SK-N-SH (cell line): ENCODE results near the gene ACTL8. TPM values are rescaled to one million over a fixed set of nuclear protein-coding genes. Genes with fewer than 3 reads are reported as not detected.

Experiments
- CTCF ChIA-PET: fragments of 300-600, 350-600 bp; formaldehyde crosslinking; extraction: SDS; loops from one replicate; lab custom pipeline; 2021; lab: Yijun Ruan, JAX
- POLR2A ChIA-PET: fragments of 350-600 bp; sonication (Branson Sonifier 250); formaldehyde crosslinking; extraction: SDS; loops from one replicate; lab custom pipeline; 2020; ENCODE audit warnings: antibody characterized with exemption, inconsistent platforms; lab: Yijun Ruan, JAX
- DNase-seq: peaks from one replicate; pipeline ENCODE4 v3.0.0; 2012
- H2AFZ ChIP-seq: fragments of 200-600 bp; sonication (generic); 2 replicates; pipeline ENCODE4 v1.8.1; 2016; ENCODE audit warnings: antibody characterized with exemption, mild to moderate bottlenecking, low read depth
- H3F3A ChIP-seq: fragments of 200-600 bp; sonication (generic); replicated peaks from 2 replicates; pipeline ENCODE3; 2016; ENCODE audit warnings: antibody characterized with exemption, mild to moderate bottlenecking; ENCODE audit not compliant: insufficient read depth
- H3K27ac ChIP-seq, 2 experiments: fragments of 200-500 bp in 1 of 2; fragments of 200-600 bp in 1 of 2; sonication (Bioruptor generic) in 1 of 2; sonication (generic), shearing (Covaris generic) in 1 of 2; 2 replicates each; pipeline versions ENCODE4 v1.5.1 to v1.6.1; 2014 to 2016; ENCODE audit warnings: low read depth in 2 of 2, inconsistent platforms in 1 of 2, low read length in 1 of 2, mild to moderate bottlenecking in 1 of 2, mixed read lengths in 1 of 2
- H3K27me3 ChIP-seq: fragments of 200-600 bp; sonication (generic), shearing (Covaris generic); 2 replicates; pipeline ENCODE4 v1.6.1; 2016; ENCODE audit warnings: mixed run types; ENCODE audit not compliant: insufficient read depth
- H3K36me3 ChIP-seq, 2 experiments: fragments of 200-500 bp in 1 of 2; fragments of 200-600 bp in 1 of 2; sonication (Bioruptor generic) in 1 of 2; sonication (generic) in 1 of 2; replicated peaks in 1 of 2; 2 replicates each; pipeline versions ENCODE3 to v1.5.1; 2014 to 2016; ENCODE audit warnings: low read length in 1 of 2, mild to moderate bottlenecking in 1 of 2; ENCODE audit not compliant: insufficient read depth in 2 of 2, control insufficient read depth in 1 of 2
- H3K4me1 ChIP-seq, 2 experiments: fragments of 200-500 bp in 1 of 2; fragments of 200-600 bp in 1 of 2; sonication (Bioruptor generic) in 1 of 2; sonication (generic), shearing (Covaris generic) in 1 of 2; 2 replicates each; pipeline versions ENCODE4 v1.5.1 to v1.6.1; 2014 to 2016; ENCODE audit warnings: low read depth in 1 of 2, low read length in 1 of 2, mixed run types in 1 of 2; ENCODE audit not compliant: insufficient read depth in 2 of 2, control insufficient read depth in 1 of 2
- H3K4me2 ChIP-seq: fragments of 200-600 bp; sonication (generic), shearing (Covaris generic); 2 replicates; pipeline ENCODE4 v1.6.1; 2017; ENCODE audit warnings: mixed run types
- H3K4me3 ChIP-seq, 2 experiments: fragments of 200-500 bp in 1 of 2; fragments of 200-600 bp in 1 of 2; sonication (Bioruptor generic) in 1 of 2; sonication (generic), shearing (Covaris generic) in 1 of 2; 2 replicates each; pipeline versions ENCODE4 v1.5.1 to v1.8.1; 2014 to 2016; ENCODE audit warnings: low read depth in 2 of 2, inconsistent platforms in 1 of 2, low read length in 1 of 2, mild to moderate bottlenecking in 1 of 2, mixed read lengths in 1 of 2, moderate library complexity in 1 of 2
- H3K79me2 ChIP-seq: fragments of 200-600 bp; sonication (generic); 2 replicates; pipeline ENCODE4 v1.8.1; 2017; ENCODE audit warnings: mild to moderate bottlenecking; ENCODE audit not compliant: insufficient read depth
- H3K9ac ChIP-seq: fragments of 200-600 bp; sonication (generic); 2 replicates; pipeline ENCODE4 v1.6.1; 2017; ENCODE audit warnings: mixed run types
- H3K9me2 ChIP-seq: fragments of 200-600 bp; sonication (generic); 2 replicates; pipeline ENCODE4 v1.6.1; 2017; ENCODE audit warnings: mixed run types
- H3K9me3 ChIP-seq: fragments of 200-600 bp; sonication (generic); 2 replicates; pipeline ENCODE4 v1.6.1; 2017; ENCODE audit warnings: mixed run types, mild to moderate bottlenecking, moderate library complexity
- H4K20me1 ChIP-seq: fragments of 200-600 bp; sonication (generic); 2 replicates; pipeline ENCODE4 v1.6.1; 2017; ENCODE audit warnings: mild to moderate bottlenecking, mixed run types; ENCODE audit not compliant: insufficient read depth
- CHD2 ChIP-seq: fragments of 150-350 bp; IDR thresholded peaks from 2 replicates; pipeline ENCODE4 v1.6.1; 2018; ENCODE audit warnings: low read length; ENCODE audit not compliant: partially characterized antibody
- CTCF ChIP-seq: fragments of 200-600 bp; sonication (generic); IDR thresholded peaks from 2 replicates; pipeline ENCODE4 v1.6.1; 2017; ENCODE audit warnings: antibody characterized with exemption, mild to moderate bottlenecking, moderate library complexity
- EP300 ChIP-seq, 2 experiments: IDR thresholded peaks; 2 replicates each; pipeline versions ENCODE4 v1.4.0 to v1.6.1; 2012; ENCODE audit warnings: borderline replicate concordance in 1 of 2, low read depth in 1 of 2, low read length in 1 of 2
- FOSL2 ChIP-seq: IDR thresholded peaks from 2 replicates; pipeline ENCODE4 v1.4.0; 2012; ENCODE audit warnings: low read depth, mild to moderate bottlenecking, moderate library complexity, borderline replicate concordance
- FOXJ3 ChIP-seq: sonication (generic); formaldehyde crosslinking; IDR thresholded peaks from 2 replicates; pipeline ENCODE4 v1.5.1; 2020; ENCODE audit warnings: mild to moderate bottlenecking, missing genetic modification reagents
- GABPA ChIP-seq: IDR thresholded peaks from 2 replicates; pipeline ENCODE4 v1.4.0; 2012; ENCODE audit warnings: low read depth, mild to moderate bottlenecking
- GATA2 ChIP-seq: sonication (generic); formaldehyde crosslinking; IDR thresholded peaks from 2 replicates; pipeline ENCODE4 v1.5.0; 2020; ENCODE audit warnings: mild to moderate bottlenecking, missing genetic modification reagents
- MEF2A ChIP-seq: IDR thresholded peaks from 2 replicates; pipeline ENCODE4 v1.4.0; 2012; ENCODE audit warnings: low read depth, borderline replicate concordance
- MXI1 ChIP-seq: IDR thresholded peaks from 2 replicates; pipeline ENCODE4 v1.6.1; 2012; ENCODE audit warnings: mild to moderate bottlenecking, low read depth, low read length, improper control_type of control experiment
- NFIC ChIP-seq: IDR thresholded peaks from 2 replicates; pipeline ENCODE4 v1.4.0; 2012; ENCODE audit warnings: borderline replicate concordance
- NRF1 ChIP-seq: IDR thresholded peaks from 2 replicates; pipeline ENCODE4 v1.6.1; 2012; ENCODE audit warnings: low read depth, mild to moderate bottlenecking, low read length
- PBX3 ChIP-seq: IDR thresholded peaks from 2 replicates; pipeline ENCODE4; 2012
- POLR2AphosphoS5 ChIP-seq: IDR thresholded peaks from 2 replicates; pipeline ENCODE4 v1.6.1; 2012; ENCODE audit warnings: low read depth, low read length
- RCOR1 ChIP-seq: fragments of 150-350 bp; IDR thresholded peaks from 2 replicates; pipeline ENCODE4 v1.6.1; 2017; ENCODE audit warnings: antibody characterized with exemption, low read length
- REST ChIP-seq: IDR thresholded peaks from 2 replicates; pipeline ENCODE4 v1.6.1; 2012; ENCODE audit warnings: mild to moderate bottlenecking, low read depth, low read length, moderate library complexity
- RFX5 ChIP-seq: IDR thresholded peaks from 2 replicates; pipeline ENCODE4 v1.6.1; 2012; ENCODE audit warnings: mild to moderate bottlenecking, improper control_type of control experiment, low read length
- SMC3 ChIP-seq: IDR thresholded peaks from 2 replicates; pipeline ENCODE4 v1.6.1; 2012; ENCODE audit warnings: low read depth, low read length, improper control_type of control experiment
- TCF12 ChIP-seq: IDR thresholded peaks from 2 replicates; pipeline ENCODE4 v1.4.0; 2012
- USF2 ChIP-seq: fragments of 150-350 bp; IDR thresholded peaks from 2 replicates; pipeline ENCODE4 v1.6.1; 2017; ENCODE audit warnings: antibody characterized with exemption, low read length, low read depth, borderline replicate concordance
- WGBS: methylation state at CpG from one replicate; pipeline ENCODE4 v1.1.6; 2017; ENCODE audit warnings: low lambda C conversion rate; 5-methylcytosine and 5-hydroxymethylcytosine counted together
- polyA plus RNA-seq, 3 experiments: library from polyadenylated mRNA; depleted of rRNA; stranded (reverse); fragments of >200 nt; gene quantifications; 2 replicates each; pipeline ENCODE4 v1.2.3, GENCODE V29; 2012

Gene ACTL8
- polyA plus RNA-seq, 1 of the 3 experiments (the other 2 are of a cell fraction), result 0.05 TPM

GRCh38 chr1:17831597-17831996 lies 76.5 kb downstream of the ACTL8 start:
- Histone ChIP-seq H3K27ac (no peak overlapping the region), H3K9ac (no peak overlapping the region), H3K27me3 (no peaks in the 10 kb centered on the region), H3K9me2 (no peaks in the 10 kb centered on the region), H4K20me1 (no peaks in the 10 kb centered on the region), H3K4me2 (no peak overlapping the region), H3K4me1 (peaks cover 0 to 32% of the 10 kb centered on the region in 2 experiments; a peak in 2 of 4 replicates), H3F3A (no peaks in the 10 kb centered on the region), H3K9me3 (no peaks in the 10 kb centered on the region), H3K4me3 (no peak overlapping the region), H2AFZ (no peak overlapping the region), H3K36me3 (no peaks in the 10 kb centered on the region), H3K79me2 (no peaks in the 10 kb centered on the region)
- TF ChIP-seq REST, result peak; percentile 97
- no peak for TF ChIP-seq EP300 (IDR thresholded peaks at IDR 0.05; ENCODE audit: borderline replicate concordance in 1 of 2, low read depth in 1 of 2, low read length in 1 of 2)
- DNase-seq, result no peak
- ChIA-PET POLR2A (no interaction called here), CTCF (interaction anchor here (1.0 to 4.0 kb wide), 4 partner anchors 12 to 750 kb away, joined by 3 to 23 read pairs (median 6); no protein-coding TSS in a partner anchor)
- 72% methylated on average over 7 of the region's 7 CpGs for WGBS

- H3K36me3 ChIP-seq, result no peaks in the 10 kb centered on the region
- 21% methylated on average over 14 of the region's 15 CpGs for WGBS
- peaks cover 0 to 32% of the 10 kb centered on the region in 2 experiments; a peak in 2 of 4 replicates for H3K4me1 ChIP-seq
- H3F3A ChIP-seq, result no peaks in the 10 kb centered on the region
- no peaks in the 10 kb centered on the region for H3K27me3 ChIP-seq
- H2AFZ ChIP-seq, result no peak overlapping the region
- H3K4me2 ChIP-seq, result no peak overlapping the region
- H3K79me2 ChIP-seq, result no peaks in the 10 kb centered on the region
- no peak overlapping the region for H3K4me3 ChIP-seq
- H3K27ac ChIP-seq, result peak overlapping the region in 1 of 2 experiments; percentile 62; a peak in 2 of 4 replicates
- DNase-seq, result peak; percentile 85
- H4K20me1 ChIP-seq, result no peaks in the 10 kb centered on the region
- POLR2A ChIA-PET, result interaction anchor here (1.1 kb wide), 1 partner anchor 57 kb away, joined by 3 read pairs; no protein-coding TSS in a partner anchor
- no peaks in the 10 kb centered on the region for H3K9me3 ChIP-seq
- H3K9ac ChIP-seq, result no peak overlapping the region
- CTCF ChIA-PET, result interaction anchor here (0.6 to 4.0 kb wide), 6 partner anchors 8 to 183 kb away, joined by 3 to 23 read pairs (median 4); no protein-coding TSS in a partner anchor
- no peaks in the 10 kb centered on the region for H3K9me2 ChIP-seq
- TF ChIP-seq TCF12, result peak; percentile 52; the same call in 1 of the 2 replicates
- no peak for TF ChIP-seq POLR2AphosphoS5
- peak; percentile 96 for TF ChIP-seq RCOR1
- TF ChIP-seq SMC3, result peak; percentile 5; the same call in 1 of the 2 replicates
- no peak for TF ChIP-seq NFIC
- no peak for TF ChIP-seq PBX3
- TF ChIP-seq MEF2A, result no peak
- no peak for TF ChIP-seq RFX5
- no peak for TF ChIP-seq GABPA
- peak; percentile 53; the same call in 1 of the 2 replicates for TF ChIP-seq MXI1
- TF ChIP-seq USF2, result no peak
- TF ChIP-seq CTCF, result no peak
- no peak for TF ChIP-seq NRF1
- no peak for TF ChIP-seq FOSL2
- peak; percentile 100 for TF ChIP-seq GATA2 (CRISPR knock-in tag)
- peak; percentile 83 for TF ChIP-seq CHD2
- peak; percentile 99 for TF ChIP-seq FOXJ3 (CRISPR knock-in tag)
These were observed 78.7 kb downstream of the ACTL8 start for GRCh38 chr1:17833661-17834501.
